HEK293 (cell line): ENCODE measurements around the gene APOBEC3G.

Source experiments
- CTCF ChIA-PET: fragments of 350-600 bp; formaldehyde crosslinking; extraction: SDS; loops from one replicate; lab custom pipeline; 2021; ENCODE audit warnings: antibody characterized with exemption; lab: Yijun Ruan, JAX
- POLR2A ChIA-PET: fragments of 300-600 bp; formaldehyde crosslinking; extraction: SDS; loops from one replicate; lab custom pipeline; 2020; ENCODE audit warnings: antibody characterized with exemption, inconsistent platforms; lab: Yijun Ruan, JAX
- H3K27ac ChIP-seq: fragments of 200-500 bp; sonication (Bioruptor generic); 2 replicates; pipeline ENCODE4 v1.5.1; 2014; ENCODE audit warnings: low read depth, low read length, control low read depth, inconsistent platforms; ENCODE audit errors: extremely low read depth
- H3K36me3 ChIP-seq, 2 experiments: fragments of 200-500 bp in 1 of 2; sonication (Bioruptor generic) in 1 of 2; 1 replicate in 1 of 2; 2 replicates in 1 of 2; pipeline ENCODE4 v1.5.1; 2014 to 2017; ENCODE audit warnings: inconsistent platforms in 2 of 2, low read length in 2 of 2; ENCODE audit not compliant: control insufficient read depth in 2 of 2, insufficient read depth in 1 of 2
- H3K4me1 ChIP-seq: fragments of 200-500 bp; sonication (Bioruptor generic); 2 replicates; pipeline ENCODE4 v1.5.1; 2014; ENCODE audit warnings: mild to moderate bottlenecking, low read length, inconsistent platforms; ENCODE audit not compliant: control insufficient read depth, insufficient read depth
- H3K4me3 ChIP-seq: 2 replicates; pipeline ENCODE4 v1.5.1; 2011; ENCODE audit warnings: low read depth, mild to moderate bottlenecking, control low read depth, low read length, moderate library complexity
- H3K9me3 ChIP-seq: fragments of 200-500 bp; sonication (Bioruptor generic); 2 replicates; pipeline ENCODE4 v1.5.1; 2014; ENCODE audit warnings: low read depth, low read length, inconsistent platforms; ENCODE audit not compliant: control insufficient read depth, insufficient read depth
- KLF16 ChIP-seq: fragments of 450-650 bp; formaldehyde crosslinking; IDR thresholded peaks from 2 replicates; pipeline ENCODE4 v1.5.1; 2017; ENCODE audit warnings: missing biosample characterization, missing genetic modification characterization
- PRDM2 ChIP-seq: fragments of 450-650 bp; formaldehyde crosslinking; IDR thresholded peaks from 2 replicates; pipeline ENCODE4 v1.5.1; 2016; ENCODE audit warnings: missing biosample characterization, missing genetic modification characterization, borderline replicate concordance
- SP7 ChIP-seq: fragments of 450-650 bp; formaldehyde crosslinking; IDR thresholded peaks from 2 replicates; pipeline ENCODE4 v1.5.1; 2016; ENCODE audit warnings: missing biosample characterization, missing genetic modification characterization
- ZBTB17 ChIP-seq: fragments of 450-650 bp; formaldehyde crosslinking; IDR thresholded peaks from 2 replicates; pipeline ENCODE4 v1.5.1; 2016; ENCODE audit warnings: missing biosample characterization, missing genetic modification characterization
- ZBTB20 ChIP-seq: fragments of 450-650 bp; formaldehyde crosslinking; IDR thresholded peaks from 2 replicates; pipeline ENCODE4 v1.5.1; 2016; ENCODE audit warnings: missing biosample characterization, missing genetic modification characterization
- ZBTB48 ChIP-seq: fragments of 450-650 bp; formaldehyde crosslinking; IDR thresholded peaks from 2 replicates; pipeline ENCODE4 v1.5.1; 2016; ENCODE audit warnings: missing biosample characterization, missing genetic modification characterization
- ZNF155 ChIP-seq: fragments of 450-650 bp; formaldehyde crosslinking; IDR thresholded peaks from 2 replicates; pipeline ENCODE4 v1.5.1; 2016; ENCODE audit warnings: missing biosample characterization, missing genetic modification characterization
- ZNF366 ChIP-seq: fragments of 450-650 bp; formaldehyde crosslinking; conservative IDR thresholded peaks from 2 replicates; pipeline ENCODE4 v1.5.1; 2016; ENCODE audit warnings: missing biosample characterization, missing genetic modification characterization
- ZNF426 ChIP-seq: fragments of 450-650 bp; formaldehyde crosslinking; IDR thresholded peaks from 2 replicates; pipeline ENCODE4 v1.5.1; 2017; ENCODE audit warnings: missing biosample characterization, missing genetic modification characterization, mild to moderate bottlenecking, inconsistent platforms, moderate library complexity
- ZNF510 ChIP-seq: fragments of 450-650 bp; formaldehyde crosslinking; IDR thresholded peaks from 2 replicates; pipeline ENCODE4 v1.5.1; 2018; ENCODE audit warnings: mild to moderate bottlenecking, missing genetic modification characterization, missing biosample characterization; ENCODE audit not compliant: insufficient replicate concordance
- ZNF529 ChIP-seq: fragments of 450-650 bp; formaldehyde crosslinking; IDR thresholded peaks from 2 replicates; pipeline ENCODE4 v1.5.1; 2017; ENCODE audit warnings: missing genetic modification characterization, missing biosample characterization; ENCODE audit not compliant: insufficient replicate concordance
- ZNF654 ChIP-seq: fragments of 450-650 bp; formaldehyde crosslinking; IDR thresholded peaks from 2 replicates; pipeline ENCODE4 v1.5.1; 2016; ENCODE audit warnings: low read depth, missing biosample characterization, missing genetic modification characterization
- ZNF747 ChIP-seq: fragments of 450-650 bp; formaldehyde crosslinking; IDR thresholded peaks from 2 replicates; pipeline ENCODE4 v1.5.1; 2016; ENCODE audit warnings: missing biosample characterization, missing genetic modification characterization
- ZNF830 ChIP-seq: fragments of 450-650 bp; IDR thresholded peaks from 2 replicates; pipeline ENCODE4 v1.5.0; 2018; ENCODE audit warnings: missing biosample characterization, missing genetic modification characterization, low read depth, mild to moderate bottlenecking, moderate library complexity

Gene APOBEC3G

GRCh38 chr22:39115570-39115969 lies 38.5 kb downstream of the APOBEC3G start:
- Histone ChIP-seq H3K9me3 (no peaks in the 10 kb centered on the region), H3K4me1 (no peaks in the 10 kb centered on the region), H3K4me3 (no peak overlapping the region), H3K27ac (no peak overlapping the region), H3K36me3 (no peaks in the 10 kb centered on the region)
- TF ChIP-seq ZNF426 (tag by site-specific recombination) (no peak), ZBTB17 (tag by site-specific recombination) (peak; percentile 85), ZBTB48 (no peak), ZNF366 (peak; percentile 70), ZNF510 (tag by site-specific recombination) (no peak), ZNF830 (no peak)
- POLR2A ChIA-PET, result interaction anchor here (0.6 kb wide), 1 partner anchor 202 kb away, joined by 4 read pairs; no protein-coding TSS in a partner anchor
- CTCF ChIA-PET, result interaction anchor here (0.6 kb wide), 1 partner anchor 142 kb away, joined by 3 read pairs; no protein-coding TSS in a partner anchor

- CTCF ChIA-PET, result interaction anchor here (0.6 kb wide), 1 partner anchor 142 kb away, joined by 3 read pairs; no protein-coding TSS in a partner anchor
- no peak for TF ChIP-seq SP7 (tag by site-specific recombination)
- no peak for TF ChIP-seq ZNF529 (tag by site-specific recombination)
- TF ChIP-seq ZNF155, result no peak
- no peak for TF ChIP-seq ZNF747
- no peak for TF ChIP-seq KLF16
Measured at GRCh38 chr22:39115977-39116621, 39.0 kb downstream of the APOBEC3G start.

GRCh38 chr22:39117585-39118191 lies 40.6 kb downstream of the APOBEC3G start:
- Histone ChIP-seq H3K4me3 (no peak overlapping the region), H3K27ac (no peak overlapping the region), H3K9me3 (no peaks in the 10 kb centered on the region), H3K36me3 (no peaks in the 10 kb centered on the region), H3K4me1 (no peaks in the 10 kb centered on the region)
- ChIA-PET POLR2A (interaction anchor here (0.6 kb wide), 1 partner anchor 117 kb away, joined by 4 read pairs; no protein-coding TSS in a partner anchor), CTCF (interaction anchor here (0.6 to 4.5 kb wide), 9 partner anchors 14 to 349 kb away, joined by 3 to 31 read pairs (median 4); no protein-coding TSS in a partner anchor)
- no peak for TF ChIP-seq PRDM2 (tag by site-specific recombination)
- TF ChIP-seq ZNF654 (tag by site-specific recombination), result no peak
- TF ChIP-seq ZBTB20 (tag by site-specific recombination), result no peak

More at GRCh38 chr22:39115977-39116621, 39.0 kb downstream of the APOBEC3G start:
- Histone ChIP-seq H3K9me3 (no peaks in the 10 kb centered on the region), H3K27ac (no peak overlapping the region), H3K4me1 (no peaks in the 10 kb centered on the region), H3K4me3 (no peak overlapping the region), H3K36me3 (no peaks in the 10 kb centered on the region)
- POLR2A ChIA-PET, result no interaction called here
